ENCODE measurements around the gene ATP8A2.

DNA sequence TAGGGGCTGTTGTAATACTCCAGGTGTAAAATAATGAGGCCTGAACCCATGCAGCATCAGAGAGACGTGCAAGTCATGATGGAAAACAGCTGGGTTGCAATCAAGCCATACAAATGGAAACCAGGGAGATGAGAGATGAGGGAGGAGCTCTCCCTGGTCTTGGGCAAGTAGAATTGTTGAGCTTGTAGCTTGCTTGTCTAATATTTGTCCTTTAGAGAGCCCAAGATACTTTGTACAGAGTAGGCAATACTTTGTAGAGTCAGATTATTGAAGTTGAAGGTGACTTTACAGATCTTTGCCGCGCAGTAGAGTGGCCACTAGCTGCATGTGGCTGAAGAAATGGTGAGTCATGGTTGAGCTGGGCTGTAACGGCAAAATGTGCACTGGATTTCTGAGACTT is 8.3 kb downstream of the ATP8A2 start:
- TF ChIP-seq, protein P1, sequence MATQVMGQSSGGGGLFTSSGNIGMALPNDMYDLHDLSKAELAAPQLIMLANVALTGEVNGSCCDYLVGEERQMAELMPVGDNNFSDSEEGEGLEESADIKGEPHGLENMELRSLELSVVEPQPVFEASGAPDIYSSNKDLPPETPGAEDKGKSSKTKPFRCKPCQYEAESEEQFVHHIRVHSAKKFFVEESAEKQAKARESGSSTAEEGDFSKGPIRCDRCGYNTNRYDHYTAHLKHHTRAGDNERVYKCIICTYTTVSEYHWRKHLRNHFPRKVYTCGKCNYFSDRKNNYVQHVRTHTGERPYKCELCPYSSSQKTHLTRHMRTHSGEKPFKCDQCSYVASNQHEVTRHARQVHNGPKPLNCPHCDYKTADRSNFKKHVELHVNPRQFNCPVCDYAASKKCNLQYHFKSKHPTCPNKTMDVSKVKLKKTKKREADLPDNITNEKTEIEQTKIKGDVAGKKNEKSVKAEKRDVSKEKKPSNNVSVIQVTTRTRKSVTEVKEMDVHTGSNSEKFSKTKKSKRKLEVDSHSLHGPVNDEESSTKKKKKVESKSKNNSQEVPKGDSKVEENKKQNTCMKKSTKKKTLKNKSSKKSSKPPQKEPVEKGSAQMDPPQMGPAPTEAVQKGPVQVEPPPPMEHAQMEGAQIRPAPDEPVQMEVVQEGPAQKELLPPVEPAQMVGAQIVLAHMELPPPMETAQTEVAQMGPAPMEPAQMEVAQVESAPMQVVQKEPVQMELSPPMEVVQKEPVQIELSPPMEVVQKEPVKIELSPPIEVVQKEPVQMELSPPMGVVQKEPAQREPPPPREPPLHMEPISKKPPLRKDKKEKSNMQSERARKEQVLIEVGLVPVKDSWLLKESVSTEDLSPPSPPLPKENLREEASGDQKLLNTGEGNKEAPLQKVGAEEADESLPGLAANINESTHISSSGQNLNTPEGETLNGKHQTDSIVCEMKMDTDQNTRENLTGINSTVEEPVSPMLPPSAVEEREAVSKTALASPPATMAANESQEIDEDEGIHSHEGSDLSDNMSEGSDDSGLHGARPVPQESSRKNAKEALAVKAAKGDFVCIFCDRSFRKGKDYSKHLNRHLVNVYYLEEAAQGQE (IDR thresholded peaks at IDR 0.05; ENCODE audit: insufficient read depth in 1 of 2, low read depth in 2 of 2, low read length in 2 of 2), result no peak
- no peak for TF ChIP-seq SIN3A (IDR thresholded peaks at IDR 0.05; ENCODE audit: borderline replicate concordance, insufficient read depth, low read length)
- no peak for TF ChIP-seq POLR2AphosphoS5 (IDR thresholded peaks at IDR 0.05; ENCODE audit: low read depth, low read length)
- no peak for TF ChIP-seq TAF1 (IDR thresholded peaks at IDR 0.05; ENCODE audit: borderline replicate concordance, insufficient read depth, low read length)

Data from PFSK-1 (cell line).